NCI-H2081 (cell line): Measurements from ENCODE around the gene MICA.
"Not testable (repeated sequence)": the region's sequence is repeated elsewhere in the genome, so short reads cannot be mapped to it uniquely, and the experiment has no call there.

Source experiments
- DNase-seq, 2 experiments: peaks; one replicate each; lab custom pipeline; 2025; lab: John Stamatoyannopoulos, UW

MICA gene

DNA sequence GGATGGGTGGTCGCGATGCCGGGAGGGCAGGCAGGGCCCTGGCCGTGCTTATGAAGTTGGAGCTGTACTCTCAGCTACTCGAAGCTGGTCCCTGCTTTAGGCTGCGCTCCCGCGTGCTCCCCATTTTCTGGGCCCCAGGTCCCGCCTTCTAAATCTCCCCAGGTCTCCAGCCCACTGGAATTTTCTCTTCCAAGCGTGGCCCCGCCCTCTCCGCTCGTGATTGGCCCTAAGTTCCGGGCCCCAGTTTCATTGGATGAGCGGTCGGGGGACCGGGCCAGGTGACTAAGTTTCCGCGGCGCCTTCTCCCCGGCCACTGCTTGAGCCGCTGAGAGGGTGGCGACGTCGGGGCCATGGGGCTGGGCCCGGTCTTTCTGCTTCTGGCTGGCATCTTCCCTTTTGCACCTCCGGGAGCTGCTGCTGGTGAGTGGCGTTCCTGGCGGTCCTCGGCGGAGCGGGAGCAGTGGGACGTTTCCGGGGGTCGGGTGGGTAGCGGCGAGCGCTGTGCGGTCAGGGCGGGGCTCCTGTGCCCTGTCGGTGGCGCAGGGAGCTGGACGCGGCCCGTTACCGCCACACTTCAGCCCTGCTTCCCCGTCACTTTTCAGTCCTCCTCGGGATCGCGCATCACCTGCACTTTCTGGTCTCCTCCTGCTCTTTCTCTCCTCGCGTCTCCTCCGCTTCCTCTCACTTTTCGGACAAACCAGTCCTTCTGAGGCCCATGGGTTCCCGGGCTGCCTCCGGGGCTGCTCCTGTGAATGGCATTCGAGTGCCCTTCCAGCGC lies at the start of gene MICA:
MICA (plus strand) TSS at position 313 of the 778 bp plus-strand sequence; CDS start at position 351, 38 bp downstream.
- peak; percentile 10 to 12 for DNase-seq

DNA sequence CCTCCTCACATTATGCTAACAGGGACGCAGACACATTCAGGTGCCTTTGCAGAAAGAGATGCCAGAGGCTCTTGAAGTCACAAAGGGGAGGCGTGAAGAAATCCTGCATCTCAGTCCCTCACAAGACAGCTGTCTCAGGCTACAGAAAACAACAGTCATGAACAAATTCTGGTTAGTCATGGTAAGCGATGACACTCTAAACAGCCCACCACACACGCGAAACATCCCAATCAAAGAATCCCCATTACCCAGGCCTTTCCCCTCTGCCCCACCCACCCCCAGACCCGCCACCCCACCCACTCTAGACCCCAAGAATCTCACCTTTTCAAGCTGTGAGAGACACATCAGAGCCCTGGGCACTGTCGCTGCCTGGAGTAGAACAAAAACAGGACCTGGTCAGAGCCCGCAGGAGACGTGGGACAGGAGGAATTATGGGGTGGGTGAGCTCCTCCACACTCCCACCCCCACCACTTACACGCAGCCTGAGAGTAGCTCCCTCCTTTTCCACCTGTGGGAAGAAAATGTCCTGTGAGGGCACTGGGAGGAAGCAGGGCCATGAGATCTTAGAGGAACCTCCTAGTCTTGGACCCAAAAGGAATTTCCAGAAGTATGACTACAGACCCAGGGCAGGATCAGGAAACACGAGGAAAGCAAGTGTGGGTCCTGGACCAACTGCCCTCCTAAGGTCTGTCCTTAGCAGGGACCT lies 49.1 kb upstream of the MICA start:
- no peak for DNase-seq

DNA sequence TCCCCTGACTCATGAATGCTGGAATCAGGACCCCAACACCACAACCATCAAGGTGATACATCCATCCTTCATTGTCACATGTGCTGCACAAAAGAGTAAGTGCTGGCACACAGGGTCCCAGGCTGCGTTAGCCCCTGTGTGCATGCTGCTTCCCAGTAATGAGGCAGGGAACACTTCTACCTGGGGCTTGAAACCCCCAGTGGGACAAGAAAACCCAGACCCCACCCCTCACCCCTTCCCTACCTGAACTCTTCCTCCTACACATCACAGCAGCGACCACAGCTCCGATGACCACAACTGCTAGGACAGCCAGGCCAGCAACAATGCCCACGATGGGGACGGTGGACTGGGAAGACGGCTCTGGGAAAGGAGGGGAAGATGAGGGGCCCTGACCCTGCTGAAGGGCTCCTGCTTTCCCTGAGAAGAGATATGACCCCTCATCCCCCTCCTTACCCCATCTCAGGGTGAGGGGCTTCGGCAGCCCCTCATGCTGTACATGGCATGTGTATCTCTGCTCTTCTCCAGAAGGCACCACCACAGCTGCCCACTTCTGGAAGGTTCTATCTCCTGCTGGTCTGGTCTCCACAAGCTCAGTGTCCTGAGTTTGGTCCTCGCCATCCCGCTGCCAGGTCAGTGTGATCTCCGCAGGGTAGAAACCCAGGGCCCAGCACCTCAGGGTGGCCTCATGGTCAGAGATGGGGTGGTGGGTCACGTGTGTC lies 48.4 kb upstream of the MICA start:
- no peak for DNase-seq

DNA sequence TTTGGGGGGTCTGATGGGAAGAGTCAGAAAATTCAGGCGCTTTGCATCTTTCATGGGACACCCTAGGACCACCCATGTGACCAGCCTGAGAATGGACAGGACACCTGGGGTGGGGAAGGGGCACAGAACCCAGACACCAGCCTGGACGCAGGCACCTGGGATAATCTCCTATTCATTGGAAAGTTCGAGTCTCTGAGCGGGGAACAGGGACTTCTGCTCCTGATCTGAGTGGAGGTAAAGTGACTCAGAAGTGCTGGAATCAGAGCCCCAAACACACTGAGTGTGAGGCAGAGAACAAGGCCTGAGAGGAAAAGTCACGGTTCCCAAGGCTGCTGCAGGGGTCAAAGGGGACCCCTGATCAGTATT lies 47.8 kb upstream of the MICA start:
- no peak for DNase-seq

DNA sequence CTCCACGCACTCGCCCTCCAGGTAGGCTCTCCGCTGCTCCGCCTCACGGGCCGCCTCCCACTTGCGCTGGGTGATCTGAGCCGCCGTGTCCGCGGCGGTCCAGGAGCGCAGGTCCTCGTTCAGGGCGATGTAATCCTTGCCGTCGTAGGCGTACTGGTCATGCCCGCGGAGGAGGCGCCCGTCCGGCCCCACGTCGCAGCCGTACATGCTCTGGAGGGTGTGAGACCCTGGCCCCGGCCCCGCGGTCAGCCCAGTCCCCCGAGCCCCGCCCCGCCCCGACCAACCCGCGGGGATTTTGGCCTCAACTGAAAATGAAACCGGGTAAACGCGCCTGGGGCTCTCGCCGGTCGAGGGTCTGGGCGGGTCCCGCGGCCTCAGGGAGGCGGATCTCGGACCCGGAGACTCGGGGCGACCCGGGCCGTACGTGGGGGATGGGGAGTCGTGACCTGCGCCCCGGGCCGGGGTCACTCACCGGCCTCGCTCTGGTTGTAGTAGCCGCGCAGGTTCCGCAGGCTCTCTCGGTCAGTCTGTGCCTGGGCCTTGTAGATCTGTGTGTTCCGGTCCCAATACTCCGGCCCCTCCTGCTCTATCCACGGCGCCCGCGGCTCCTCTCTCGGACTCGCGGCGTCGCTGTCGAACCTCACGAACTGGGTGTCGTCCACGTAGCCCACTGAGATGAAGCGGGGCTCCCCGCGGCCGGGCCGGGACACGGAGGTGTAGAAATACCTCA lies 47.0 kb upstream of the MICA start:
- DNase-seq = no peak

DNA sequence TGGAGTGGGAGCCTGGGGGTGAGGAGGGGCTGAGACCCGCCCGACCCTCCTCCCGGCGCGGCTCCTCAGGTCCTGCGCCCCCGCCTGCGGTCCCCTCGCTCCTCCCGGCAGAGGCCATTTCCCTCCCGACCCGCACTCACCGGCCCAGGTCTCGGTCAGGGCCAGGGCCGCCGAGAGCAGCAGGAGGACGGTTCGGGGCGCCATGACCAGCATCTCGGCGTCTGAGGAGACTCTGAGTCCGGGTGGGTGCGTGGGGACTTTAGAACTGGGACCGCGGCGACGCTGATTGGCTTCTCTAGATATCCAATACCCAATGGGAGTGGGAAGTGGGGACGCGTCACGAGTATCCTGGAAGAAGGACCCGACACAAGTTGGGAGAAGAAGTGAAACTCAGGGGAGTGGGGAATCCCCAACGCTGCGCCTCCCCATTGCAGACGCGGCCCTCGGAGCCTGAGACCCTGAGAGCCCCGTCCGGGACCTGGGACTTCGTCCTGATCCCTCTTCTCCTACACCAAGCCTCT lies 46.4 kb upstream of the MICA start, which contains the start of gene HLA-B:
HLA-B (minus strand) TSS at position 234 of the 521 bp plus-strand sequence; CDS start at position 213, 21 bp downstream.
- peak; percentile 49 to 56 for DNase-seq

DNA sequence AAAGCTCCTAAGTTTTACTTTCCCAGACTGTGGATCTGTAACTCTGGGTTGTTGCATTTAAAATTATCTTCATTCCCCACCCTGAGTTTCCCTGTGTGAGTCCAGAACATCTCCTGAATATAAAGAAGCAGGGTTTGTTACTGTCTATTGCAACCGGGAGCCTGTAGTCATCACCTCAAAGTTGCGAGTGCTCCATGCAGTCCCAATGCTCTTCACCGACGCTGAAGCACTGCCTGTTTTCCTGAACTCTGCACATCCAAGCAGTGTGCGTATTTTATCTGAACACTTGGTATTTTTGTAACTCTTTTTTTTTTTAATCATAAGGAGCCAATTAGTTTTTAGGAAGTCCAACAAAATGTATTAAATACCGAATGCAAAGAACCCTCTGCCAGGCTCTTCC lies 45.5 kb upstream of the MICA start:
- DNase-seq = no peak

DNA sequence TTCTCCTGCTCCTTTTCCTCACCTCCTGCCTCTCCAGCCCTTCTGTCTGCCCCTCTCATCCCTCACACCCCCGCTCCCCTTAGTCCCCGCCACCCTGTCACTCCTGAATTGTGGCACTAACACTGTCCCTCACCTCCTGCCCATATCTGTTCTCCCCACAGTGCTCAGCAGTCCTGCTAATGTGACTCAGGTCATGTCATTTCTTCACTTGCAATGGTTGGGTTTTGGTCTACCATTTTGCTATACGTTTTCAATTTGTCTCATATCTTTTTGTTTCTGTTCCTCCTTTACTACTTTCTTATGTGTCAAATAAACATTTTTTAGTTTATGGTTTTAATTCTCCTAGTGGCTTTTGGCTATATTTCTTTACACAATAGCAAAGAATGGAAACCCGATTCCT lies 45.1 kb upstream of the MICA start:
- no peak for DNase-seq

DNA sequence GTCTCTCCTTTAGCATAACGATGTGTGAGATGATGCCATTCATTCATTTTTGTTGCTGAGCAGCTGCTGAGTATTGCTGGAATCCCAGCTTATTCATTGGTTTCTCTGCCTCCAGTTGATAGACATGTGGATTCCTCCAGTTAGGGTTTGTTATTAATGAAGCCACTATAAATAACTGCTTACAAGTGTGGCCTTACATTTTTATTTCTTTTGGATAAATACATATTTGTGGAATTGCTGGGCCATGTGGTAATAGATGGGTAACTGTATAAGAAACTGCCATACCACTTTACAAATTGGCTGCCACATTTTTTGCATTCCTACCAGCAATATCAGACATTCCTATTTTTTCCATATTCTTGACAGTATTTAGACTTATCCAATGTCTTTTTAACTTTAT lies 43.8 kb upstream of the MICA start:
- no peak for DNase-seq

DNA sequence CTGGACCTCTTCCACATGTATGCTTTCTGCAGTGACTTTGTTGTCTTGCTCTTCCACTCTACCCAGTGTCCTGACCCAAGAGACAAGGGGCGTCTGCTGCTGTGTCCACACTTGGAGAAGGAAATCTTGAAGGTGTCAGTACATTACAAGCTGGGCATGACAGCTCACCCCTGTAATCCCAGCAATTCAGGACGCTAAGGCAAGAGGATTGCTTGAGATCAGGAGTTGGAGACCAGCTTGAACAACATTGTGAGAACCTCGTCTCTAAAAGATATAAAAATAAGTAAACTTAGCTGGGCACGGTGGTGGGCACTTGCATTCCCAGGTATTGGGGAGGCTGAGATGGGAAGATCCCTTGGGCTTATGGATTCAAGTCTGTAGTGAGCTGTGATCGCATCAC lies 40.6 kb upstream of the MICA start:
- no peak for DNase-seq

DNA sequence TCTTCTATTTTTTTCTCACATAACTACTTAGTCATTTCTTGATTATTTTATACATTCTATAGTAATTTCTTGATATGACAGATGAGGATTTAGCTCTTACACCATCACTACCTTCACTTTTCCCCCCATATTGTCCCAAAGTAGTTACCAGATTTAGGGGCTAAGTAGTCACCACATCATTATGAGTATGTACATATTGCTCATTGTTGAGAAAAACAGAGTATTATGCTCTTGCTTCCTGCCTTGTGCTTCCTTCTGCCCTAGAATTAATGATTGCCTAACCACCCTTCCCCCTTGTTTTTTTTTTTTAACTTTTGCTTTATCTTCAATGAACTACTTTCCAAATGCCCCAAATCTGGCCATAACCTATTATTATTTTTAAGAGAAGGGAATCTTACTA lies 39.6 kb upstream of the MICA start:
- DNase-seq = no peak

DNA sequence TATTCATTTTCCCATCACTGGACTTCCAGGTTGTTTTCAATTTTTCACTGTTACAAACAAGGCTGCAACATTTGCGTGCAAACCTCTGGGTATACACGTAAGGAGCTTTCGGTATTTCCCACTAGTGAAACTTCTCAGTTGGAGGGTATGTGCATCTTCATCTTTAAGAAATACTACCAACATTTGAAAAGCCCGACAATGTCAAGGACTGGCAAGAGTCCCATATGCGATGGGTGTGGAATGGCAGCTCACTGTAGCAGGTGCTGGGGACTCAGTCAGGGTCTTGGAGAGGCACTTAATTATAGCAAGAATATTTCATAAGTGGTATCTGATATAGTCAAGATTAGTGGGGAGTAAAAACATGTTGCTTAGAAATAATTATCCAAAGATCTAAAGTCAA lies 37.5 kb upstream of the MICA start:
- no peak for DNase-seq

DNA sequence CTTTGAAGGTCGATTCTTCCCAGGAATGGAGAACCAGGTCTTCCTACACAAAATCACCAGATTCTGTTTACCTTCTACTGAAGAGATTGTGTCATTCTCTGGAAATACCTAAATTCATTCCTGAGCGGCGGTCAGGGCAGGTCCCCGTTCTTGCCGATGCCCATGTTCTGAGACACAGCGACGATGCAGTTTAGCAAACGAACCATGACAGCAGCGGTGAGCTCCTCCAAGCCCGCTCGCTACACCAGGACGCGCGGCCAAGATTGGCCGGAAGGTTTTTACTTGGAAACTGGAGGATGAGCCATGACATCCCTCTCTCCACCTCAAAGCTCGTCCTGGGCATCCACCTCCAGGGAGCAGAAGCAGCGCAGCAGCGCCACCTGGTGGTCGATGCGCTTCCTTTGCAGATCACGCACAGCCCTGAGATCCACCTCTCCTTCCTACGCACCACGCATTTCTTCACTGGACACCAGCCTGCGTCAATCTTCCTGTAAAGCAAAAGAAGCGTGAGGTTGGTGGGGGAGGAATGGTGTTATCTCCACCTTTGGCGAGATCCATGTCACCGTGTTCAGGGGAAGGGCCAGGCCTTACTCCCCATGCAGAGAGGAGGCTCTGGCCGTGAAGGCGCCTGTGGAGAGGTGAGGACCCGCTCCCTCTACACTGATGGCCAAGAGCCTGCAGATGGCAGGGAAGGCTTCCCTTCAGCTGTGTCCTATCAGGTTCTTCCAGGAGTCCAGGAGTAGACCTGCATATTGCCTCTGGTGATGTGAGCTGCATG lies 36.5 kb upstream of the MICA start:
- DNase-seq = peak; percentile 76 to 81

DNA sequence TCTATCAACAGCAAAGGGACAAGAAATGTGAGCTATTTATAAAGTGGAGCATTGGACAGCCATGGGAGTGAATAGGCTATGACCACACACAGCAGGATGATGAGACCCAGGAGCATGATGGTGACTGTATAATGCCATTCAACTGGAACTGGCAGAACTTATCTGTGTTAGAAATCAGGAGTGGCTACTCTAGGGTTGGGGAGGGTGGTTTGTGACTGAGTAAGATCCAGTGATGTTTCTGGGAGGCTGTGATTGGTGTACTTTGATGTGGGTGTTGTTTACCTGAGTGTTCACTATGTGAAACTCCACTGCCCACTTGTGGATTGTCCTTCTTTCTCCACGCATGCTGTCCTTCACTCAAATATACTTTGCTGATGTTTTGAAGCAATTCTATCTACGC lies 34.9 kb upstream of the MICA start:
- no peak for DNase-seq

DNA sequence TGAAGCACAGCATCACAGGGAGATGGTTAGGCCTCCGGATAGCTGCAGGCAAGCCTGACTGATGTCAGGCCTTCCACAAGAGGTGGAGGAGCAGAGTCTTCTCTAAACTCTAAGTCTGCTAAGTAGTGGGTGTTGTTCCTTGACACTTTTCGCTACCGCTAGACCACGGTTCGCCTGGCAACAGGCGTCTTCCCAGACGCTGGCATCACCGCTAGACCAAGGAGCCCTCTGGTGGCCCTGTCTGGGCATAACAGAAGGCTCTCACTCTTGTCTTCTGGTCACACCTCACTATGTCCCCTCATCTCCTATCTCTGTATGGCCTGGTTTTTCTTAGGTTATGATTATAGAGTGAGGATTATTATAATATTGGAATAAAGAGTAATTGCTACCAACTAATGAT lies 29.3 kb upstream of the MICA start:
- not testable (repeated sequence) for DNase-seq

DNA sequence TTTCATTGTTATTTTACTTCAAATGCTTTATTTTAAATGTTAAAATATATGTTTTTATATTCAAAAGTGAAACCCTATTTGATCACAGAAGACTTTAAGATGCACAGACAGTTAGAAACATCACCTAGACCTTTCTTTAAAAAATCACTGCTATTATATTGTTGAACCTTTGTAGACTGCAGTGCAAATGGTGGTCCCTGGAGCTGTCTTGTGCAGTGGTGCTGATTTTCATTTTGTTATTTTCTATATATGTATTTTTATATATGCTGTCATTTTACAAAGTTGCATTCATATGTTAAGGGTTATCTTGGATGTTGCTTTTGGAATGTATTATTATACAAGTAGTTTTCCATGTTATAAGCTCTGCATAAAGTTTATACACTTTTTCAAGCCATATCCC lies 27.7 kb upstream of the MICA start:
- no peak for DNase-seq

DNA sequence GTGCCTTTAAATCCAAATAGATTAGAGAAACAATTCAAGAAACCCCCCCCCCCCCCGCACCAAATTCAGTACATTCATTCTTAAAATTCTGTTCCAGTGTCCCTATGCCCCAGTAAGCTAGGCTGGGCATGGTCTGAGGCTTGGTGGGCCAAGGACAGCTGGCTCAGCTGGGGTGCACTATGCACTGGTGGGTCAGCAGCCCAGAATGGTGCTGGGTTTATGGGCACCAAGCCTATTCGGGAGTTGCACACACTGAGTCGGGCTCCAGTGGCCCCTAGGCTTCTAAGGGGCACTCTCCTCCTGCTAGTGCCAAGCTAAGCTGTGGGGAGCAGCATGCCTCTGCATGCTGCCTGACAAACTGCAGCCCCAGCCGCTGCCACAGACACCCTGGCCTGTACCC lies 26.4 kb upstream of the MICA start:
- no peak for DNase-seq

DNA sequence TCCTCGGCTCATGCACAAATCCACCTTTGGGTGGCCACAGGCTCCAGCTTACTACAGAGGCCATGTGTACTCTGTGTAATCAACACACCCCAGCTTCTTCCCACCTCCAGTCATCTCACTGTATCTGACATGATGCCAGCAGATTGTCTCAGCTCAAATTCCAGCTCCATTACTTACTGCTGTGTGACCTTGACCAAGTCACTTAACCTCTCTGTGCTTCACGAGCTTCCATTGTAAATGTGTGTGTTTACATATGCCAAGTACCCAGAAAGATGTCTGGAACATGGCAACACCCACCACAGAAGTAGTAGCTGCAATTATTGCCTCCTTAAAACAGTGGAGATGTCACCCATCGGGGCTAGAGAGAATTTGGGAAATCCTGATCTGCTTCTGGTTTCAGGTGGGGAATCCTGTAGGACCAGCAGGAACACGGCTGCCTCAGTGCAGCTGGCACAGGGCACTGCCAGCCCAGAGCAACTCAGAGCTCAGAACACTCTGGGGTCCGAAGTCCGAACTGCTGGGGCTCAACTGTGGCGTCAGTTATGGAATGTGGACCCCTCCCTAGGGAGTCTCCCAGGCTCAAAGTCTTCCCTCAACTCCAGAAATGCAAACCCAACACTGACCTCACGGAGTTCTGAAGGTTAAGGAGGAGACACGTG lies 25.2 kb upstream of the MICA start:
- DNase-seq = no peak

DNA sequence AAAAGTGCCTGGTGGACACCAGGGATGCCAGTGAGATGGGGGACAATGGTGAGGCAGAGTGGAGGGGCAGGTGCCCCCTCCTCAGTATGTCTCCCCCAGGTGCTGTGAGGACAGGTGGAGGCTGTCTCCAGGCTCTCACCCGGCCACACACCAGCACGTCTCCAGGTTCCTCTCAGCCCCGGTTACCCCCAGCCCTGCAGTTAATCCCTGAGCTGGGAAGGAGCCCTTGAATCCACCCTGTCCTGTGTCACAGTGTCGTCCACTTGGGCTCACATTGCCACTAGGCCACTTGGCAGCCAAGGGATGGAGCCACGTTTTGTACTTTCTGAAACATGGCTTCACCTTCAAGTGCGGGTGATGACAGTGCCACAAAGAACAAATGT lies 24.7 kb upstream of the MICA start:
- no peak for DNase-seq

DNA sequence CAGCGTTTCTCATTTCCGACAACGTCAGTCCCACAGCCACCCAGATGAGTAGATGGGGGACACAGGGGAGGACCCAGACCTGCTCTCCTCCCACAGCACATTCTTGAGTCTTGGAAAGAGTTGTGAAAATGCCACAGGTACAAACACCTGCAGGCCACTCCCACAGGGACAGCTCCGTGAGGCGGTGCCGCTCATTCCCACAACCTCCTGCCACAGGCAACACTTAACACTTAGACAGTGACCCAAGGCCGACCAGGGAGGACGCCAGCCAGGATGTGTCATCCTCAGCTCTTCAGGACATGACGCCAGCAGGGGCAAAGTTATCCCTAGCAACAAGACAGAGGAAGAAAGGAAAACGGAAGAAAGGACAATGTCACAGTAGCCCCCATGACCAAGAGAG lies 23.5 kb upstream of the MICA start:
- no peak for DNase-seq

DNA sequence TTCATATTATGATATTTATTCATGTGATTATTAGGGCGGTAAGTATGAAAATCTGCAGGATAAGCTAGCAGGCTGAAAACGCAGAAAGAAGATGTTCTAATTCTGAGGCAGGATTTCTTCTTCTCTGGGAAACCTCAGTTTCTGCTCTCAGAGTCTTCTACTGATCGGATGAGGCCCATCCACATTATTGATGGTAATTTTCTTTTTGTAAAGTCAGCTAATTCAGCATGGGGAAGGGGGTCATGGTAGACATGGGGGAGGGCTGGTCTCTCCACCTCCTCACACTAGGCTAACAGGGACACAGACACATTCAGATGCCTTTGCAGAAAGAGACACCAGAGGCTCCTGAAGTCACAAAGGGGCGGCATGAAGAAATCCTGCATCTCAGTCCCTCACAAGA lies 21.7 kb upstream of the MICA start:
- no peak for DNase-seq
